GM23338 (cell line): ENCODE results near the gene NOTO. TPM values are rescaled to one million over a fixed set of nuclear protein-coding genes. Genes with fewer than 3 reads are reported as not detected.

ENCODE experiments used
- ATAC-seq: fragments of 200-7000 bp; cut with Tn5 transposase; 3 replicates; pipeline ENCODE4 v1.9.1; 2020
- DNase-seq: peaks from one replicate; pipeline ENCODE4 v3.0.0-alpha.2; 2015; ENCODE audit warnings: low spot score
- H2AFZ ChIP-seq: fragments of 200-600 bp; sonication (generic); 2 replicates; pipeline ENCODE4 v1.8.0; 2016; ENCODE audit warnings: antibody characterized with exemption, mild to moderate bottlenecking, moderate library complexity
- H3F3A ChIP-seq: fragments of 200-600 bp; sonication (generic); replicated peaks from 2 replicates; pipeline ENCODE4 v1.8.0; 2017; ENCODE audit warnings: antibody characterized with exemption, mixed run types, low read depth
- H3K27ac ChIP-seq: fragments of 200-600 bp; sonication (generic); 2 replicates; pipeline ENCODE4 v1.6.1; 2016; ENCODE audit warnings: low read depth
- H3K27me3 ChIP-seq: fragments of 200-600 bp; sonication (generic); 2 replicates; pipeline ENCODE4 v1.8.0; 2016; ENCODE audit warnings: mild to moderate bottlenecking, mixed run types, moderate library complexity; ENCODE audit not compliant: insufficient read depth
- H3K36me3 ChIP-seq: fragments of 200-600 bp; sonication (generic); 2 replicates; pipeline ENCODE4 v1.8.0; 2016; ENCODE audit warnings: mild to moderate bottlenecking; ENCODE audit not compliant: insufficient read depth
- H3K4me1 ChIP-seq: fragments of 200-600 bp; sonication (generic); 2 replicates; pipeline ENCODE4 v1.8.0; 2016; ENCODE audit warnings: mild to moderate bottlenecking, moderate library complexity; ENCODE audit not compliant: insufficient read depth
- H3K4me2 ChIP-seq: fragments of 200-600 bp; sonication (generic); 2 replicates; pipeline ENCODE4 v1.7.1; 2017; ENCODE audit warnings: mixed run types
- H3K4me3 ChIP-seq: fragments of 200-600 bp; sonication (generic); 2 replicates; pipeline ENCODE4 v1.6.1; 2016; ENCODE audit warnings: mixed run types
- H3K79me2 ChIP-seq: fragments of 200-600 bp; sonication (generic); replicated peaks from 2 replicates; pipeline ENCODE4 v1.8.0; 2017; ENCODE audit warnings: mild to moderate bottlenecking; ENCODE audit not compliant: insufficient read depth
- H3K9me2 ChIP-seq: fragments of 200-600 bp; sonication (generic); 2 replicates; pipeline ENCODE4 v1.8.0; 2017; ENCODE audit not compliant: insufficient read depth
- H4K20me1 ChIP-seq: fragments of 200-600 bp; sonication (generic); replicated peaks from 2 replicates; pipeline ENCODE4 v1.8.0; 2017; ENCODE audit warnings: mild to moderate bottlenecking; ENCODE audit not compliant: insufficient read depth
- H3K27ac Mint-ChIP-seq: 2 replicates; pipeline ENCODE4 v1.8.0; 2020; ENCODE audit warnings: inconsistent platforms, mild to moderate bottlenecking, moderate library complexity, mixed read lengths
- H3K27me3 Mint-ChIP-seq: 3 replicates; pipeline ENCODE4 v1.8.0; 2022; ENCODE audit warnings: low read depth, mild to moderate bottlenecking, moderate library complexity, mixed read lengths, inconsistent platforms; ENCODE audit not compliant: insufficient read depth, poor library complexity
- H3K36me3 Mint-ChIP-seq: 3 replicates; pipeline ENCODE4 v1.8.0; 2021; ENCODE audit warnings: low read depth, mild to moderate bottlenecking, inconsistent platforms, moderate library complexity, mixed read lengths
- H3K4me1 Mint-ChIP-seq: 3 replicates; pipeline ENCODE4 v1.8.0; 2020; ENCODE audit warnings: mild to moderate bottlenecking, inconsistent platforms, mixed read lengths
- H3K4me3 Mint-ChIP-seq: 3 replicates; pipeline ENCODE4 v1.8.0; 2021; ENCODE audit warnings: moderate library complexity, mild to moderate bottlenecking, inconsistent platforms, mixed read lengths
- H3K9me3 Mint-ChIP-seq: 3 replicates; pipeline ENCODE4 v1.8.0; 2020; ENCODE audit warnings: moderate library complexity, mild to moderate bottlenecking, inconsistent platforms, mixed read lengths
- POLR2AphosphoS5 ChIP-seq: IDR thresholded peaks from 2 replicates; pipeline ENCODE4 v1.6.1; 2016; ENCODE audit warnings: antibody characterized with exemption, low read depth
- polyA plus RNA-seq: library from polyadenylated mRNA; unstranded; fragments of >200 nt; fragmentation: Nextera tagmentation; extraction: Ambion mirVana; gene quantifications from 2 replicates; pipeline ENCODE4 v1.2.1, GENCODE V29; 2016
- total RNA-seq: library from RNA; depleted of rRNA; stranded (reverse); fragments of >200 nt; shearing (Covaris generic); gene quantifications from 2 replicates; pipeline ENCODE4 v1.2.3, GENCODE V29; 2014
- TF ChIP-seq, protein P1 (sequence below), 2 experiments: fragments of 200-600 bp in 1 of 2; sonication (generic) in 1 of 2; conservative IDR thresholded peaks; 2 replicates each; pipeline versions ENCODE4 v1.5.1 to v1.6.1; 2016 to 2017; ENCODE audit warnings: antibody characterized with exemption in 2 of 2, low read depth in 2 of 2, mild to moderate bottlenecking in 2 of 2, moderate library complexity in 1 of 2
- TF ChIP-seq, protein P2 (sequence below): IDR thresholded peaks from 2 replicates; pipeline ENCODE4 v1.6.1; 2016; ENCODE audit warnings: antibody characterized with exemption

The NOTO gene
- total and polyA plus RNA-seq, 2 experiments from 2014 or later: 0.06 to 0.73 TPM

DNA sequence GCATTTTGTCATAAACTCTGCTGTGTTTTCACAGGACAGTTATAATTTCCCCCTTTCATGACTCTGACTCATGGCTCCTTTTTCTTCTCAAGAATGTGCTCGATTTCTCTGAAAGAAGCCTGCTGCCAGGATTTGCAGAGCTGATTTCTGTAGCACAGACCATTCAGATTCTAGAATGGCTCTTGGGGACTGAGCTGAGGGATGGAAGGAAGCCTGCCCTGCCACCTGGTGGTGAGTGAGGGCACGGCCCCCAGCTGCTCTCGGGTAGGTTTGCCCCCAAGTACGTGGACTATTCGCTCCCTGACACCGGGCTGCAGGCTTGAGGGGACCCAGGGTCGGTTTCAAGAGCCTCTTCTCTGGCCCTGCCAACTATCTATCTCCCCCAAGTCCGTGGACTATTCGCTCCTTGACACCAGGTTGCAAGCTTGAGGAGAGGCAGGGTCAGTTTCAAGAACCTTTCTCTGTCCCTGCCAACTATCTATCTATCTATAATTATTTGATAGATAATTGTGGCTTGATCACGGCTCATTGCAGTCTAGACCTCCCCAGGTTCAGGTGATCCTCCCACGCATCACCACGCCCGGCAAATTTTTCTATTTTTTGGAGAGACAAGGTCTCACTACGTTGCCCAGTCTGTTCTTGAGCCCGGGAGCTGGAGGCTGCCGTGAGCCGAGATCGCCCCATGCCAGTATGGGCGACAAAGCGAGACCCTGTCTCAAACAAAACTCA is 10.2 kb downstream of the NOTO start:
- Mint-ChIP-seq H3K4me1 (peaks cover 25% of the 10 kb centered on the region), H3K4me3 (no peak overlapping the region), H3K27me3 (peaks cover 5% of the 10 kb centered on the region), H3K27ac (no peak overlapping the region), H3K36me3 (no peaks in the 10 kb centered on the region), H3K9me3 (no peaks in the 10 kb centered on the region)
- peak overlapping the region; percentile 79; the same call in 1 of the 2 replicates for H3K4me2 ChIP-seq
- peaks cover 7% of the 10 kb centered on the region for H4K20me1 ChIP-seq
- no peak overlapping the region for H3K4me3 ChIP-seq
- H2AFZ ChIP-seq: no peak overlapping the region
- no peak overlapping the region for H3K27ac ChIP-seq
- H3K79me2 ChIP-seq: peaks cover 32% of the 10 kb centered on the region
- no peaks in the 10 kb centered on the region for H3F3A ChIP-seq
- peaks cover 11% of the 10 kb centered on the region for H3K4me1 ChIP-seq
- no peaks in the 10 kb centered on the region for H3K36me3 ChIP-seq
- H3K27me3 ChIP-seq: peaks cover 3% of the 10 kb centered on the region; the same call in 1 of the 2 replicates
- no peaks in the 10 kb centered on the region for H3K9me2 ChIP-seq
- TF ChIP-seq, protein P1, sequence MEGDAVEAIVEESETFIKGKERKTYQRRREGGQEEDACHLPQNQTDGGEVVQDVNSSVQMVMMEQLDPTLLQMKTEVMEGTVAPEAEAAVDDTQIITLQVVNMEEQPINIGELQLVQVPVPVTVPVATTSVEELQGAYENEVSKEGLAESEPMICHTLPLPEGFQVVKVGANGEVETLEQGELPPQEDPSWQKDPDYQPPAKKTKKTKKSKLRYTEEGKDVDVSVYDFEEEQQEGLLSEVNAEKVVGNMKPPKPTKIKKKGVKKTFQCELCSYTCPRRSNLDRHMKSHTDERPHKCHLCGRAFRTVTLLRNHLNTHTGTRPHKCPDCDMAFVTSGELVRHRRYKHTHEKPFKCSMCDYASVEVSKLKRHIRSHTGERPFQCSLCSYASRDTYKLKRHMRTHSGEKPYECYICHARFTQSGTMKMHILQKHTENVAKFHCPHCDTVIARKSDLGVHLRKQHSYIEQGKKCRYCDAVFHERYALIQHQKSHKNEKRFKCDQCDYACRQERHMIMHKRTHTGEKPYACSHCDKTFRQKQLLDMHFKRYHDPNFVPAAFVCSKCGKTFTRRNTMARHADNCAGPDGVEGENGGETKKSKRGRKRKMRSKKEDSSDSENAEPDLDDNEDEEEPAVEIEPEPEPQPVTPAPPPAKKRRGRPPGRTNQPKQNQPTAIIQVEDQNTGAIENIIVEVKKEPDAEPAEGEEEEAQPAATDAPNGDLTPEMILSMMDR (conservative IDR thresholded peaks at IDR 0.05; ENCODE audit: low read depth in 2 of 2): peak; percentile 90 to 95
- TF ChIP-seq, protein P2, sequence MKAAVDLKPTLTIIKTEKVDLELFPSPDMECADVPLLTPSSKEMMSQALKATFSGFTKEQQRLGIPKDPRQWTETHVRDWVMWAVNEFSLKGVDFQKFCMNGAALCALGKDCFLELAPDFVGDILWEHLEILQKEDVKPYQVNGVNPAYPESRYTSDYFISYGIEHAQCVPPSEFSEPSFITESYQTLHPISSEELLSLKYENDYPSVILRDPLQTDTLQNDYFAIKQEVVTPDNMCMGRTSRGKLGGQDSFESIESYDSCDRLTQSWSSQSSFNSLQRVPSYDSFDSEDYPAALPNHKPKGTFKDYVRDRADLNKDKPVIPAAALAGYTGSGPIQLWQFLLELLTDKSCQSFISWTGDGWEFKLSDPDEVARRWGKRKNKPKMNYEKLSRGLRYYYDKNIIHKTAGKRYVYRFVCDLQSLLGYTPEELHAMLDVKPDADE: no peak
- TF ChIP-seq POLR2AphosphoS5: no peak
- DNase-seq (peak; percentile 90), ATAC-seq (peak; percentile 83)

DNA sequence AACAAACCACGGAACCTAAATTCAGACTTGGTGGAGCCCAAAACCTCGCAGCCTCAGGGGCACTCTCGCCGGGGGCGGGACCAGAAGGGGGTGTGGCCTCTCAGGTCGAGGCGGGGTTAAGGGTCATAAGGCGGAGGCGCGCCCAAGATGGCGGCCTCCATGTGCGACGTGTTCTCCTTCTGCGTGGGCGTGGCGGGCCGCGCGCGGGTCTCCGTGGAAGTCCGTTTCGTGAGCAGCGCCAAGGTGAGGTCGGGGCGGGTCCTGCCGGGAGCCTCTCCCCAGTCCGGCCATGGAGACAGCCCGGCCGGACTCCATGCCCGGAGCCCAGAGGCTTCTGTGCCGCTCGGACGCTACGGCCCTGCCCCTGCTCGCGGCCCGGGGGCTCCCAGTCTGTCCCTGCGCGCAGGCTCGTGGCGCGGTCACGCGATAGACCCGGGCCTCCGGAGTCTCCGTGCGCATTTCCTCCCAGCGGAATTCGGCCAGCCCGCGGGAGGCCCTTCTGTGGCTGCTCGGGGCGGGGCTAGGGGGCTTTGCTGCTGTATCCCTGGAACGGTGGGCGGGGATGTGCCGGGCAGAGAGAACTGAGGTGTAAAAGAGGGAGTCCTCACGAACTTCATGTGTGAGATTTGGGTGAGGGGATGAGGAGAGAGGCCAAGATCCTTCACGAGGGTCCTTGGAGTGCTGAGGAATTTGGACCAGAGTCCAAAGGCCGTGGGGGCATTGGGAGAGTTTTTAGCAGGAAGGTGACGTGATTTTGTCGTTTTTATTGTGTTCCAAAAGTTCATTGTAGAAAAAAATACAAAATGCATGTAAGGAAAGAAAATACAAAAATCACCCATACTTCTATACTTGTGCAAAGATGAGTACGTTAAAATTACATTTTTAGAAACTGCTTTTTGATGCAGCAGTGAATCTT is 12.0 kb downstream of the NOTO start, which contains the start of gene SMYD5:
Gene SMYD5, plus strand, starts transcription at position 126 of the 916 bp plus-strand sequence. Its CDS starts 22 bp downstream, at position 148.
- Histone ChIP-seq H3F3A (no peaks in the 10 kb centered on the region), H3K4me1 (peaks cover 11% of the 10 kb centered on the region), H4K20me1 (peaks cover 10% of the 10 kb centered on the region), H3K36me3 (no peaks in the 10 kb centered on the region), H3K4me3 (peak within 1 kb of the TSS; percentile 83), H3K27ac (0 out of 2 replicates have a peak within 1 kb of the TSS, but pooled peaks have one; percentile 48), H3K4me2 (peak within 1 kb of the TSS; percentile 79), H3K9me2 (no peaks in the 10 kb centered on the region), H2AFZ (peak within 1 kb of the TSS; percentile 98), H3K27me3 (no peaks in the 10 kb centered on the region), H3K79me2 (peaks cover 40% of the 10 kb centered on the region)
- TF ChIP-seq POLR2AphosphoS5: peak; percentile 95
- TF ChIP-seq, protein P1 (conservative IDR thresholded peaks at IDR 0.05; ENCODE audit: low read depth in 2 of 2): no peak
- H3K36me3 Mint-ChIP-seq: peaks cover 3% of the 10 kb centered on the region; the same call in 1 of the 3 replicates
- DNase-seq: peak; percentile 94
- H3K27me3 Mint-ChIP-seq: peaks cover 5% of the 10 kb centered on the region
- H3K9me3 Mint-ChIP-seq: no peaks in the 10 kb centered on the region
- peak within 1 kb of the TSS; percentile 87 for H3K27ac Mint-ChIP-seq
- peak; percentile 86 for ATAC-seq
- peak within 1 kb of the TSS; percentile 91 for H3K4me3 Mint-ChIP-seq
- peaks cover 28% of the 10 kb centered on the region for H3K4me1 Mint-ChIP-seq
